ENCODE measurements around the gene NELL2. TPM values are rescaled to one million over a fixed set of nuclear protein-coding genes. Genes with fewer than 3 reads are reported as not detected.
"Not testable (repeated sequence)": the region's sequence is repeated elsewhere in the genome, so short reads cannot be mapped to it uniquely, and the experiment has no call there.

NELL2 gene
- total RNA-seq, 1 donor from 2014 or later, result 0.55 TPM

- Histone ChIP-seq H3K27ac (replicated peaks) (no peak overlapping the region), H3K4me1 (no peaks in the 10 kb centered on the region), H3K9me3 (replicated peaks) (no peaks in the 10 kb centered on the region), H3K27me3 (ENCODE audit: low read depth) (peaks cover 4% of the 10 kb centered on the region), H3K4me3 (no peak overlapping the region), H3K36me3 (no peaks in the 10 kb centered on the region)
- TF ChIP-seq CTCF (IDR thresholded peaks at IDR 0.05; ENCODE audit: borderline replicate concordance), result no peak
- intact Hi-C loops (cut with micrococcal nuclease), result no loop called here
- DNase-seq, result no peak
Observed at GRCh38 chr12:44827832-44828438, 48.2 kb downstream of the NELL2 start.

- intact Hi-C loops (cut with micrococcal nuclease); H3K4me1 ChIP-seq; H3K4me3 ChIP-seq; H3K36me3 ChIP-seq; DNase-seq; H3K9me3 ChIP-seq (replicated peaks); H3K27me3 ChIP-seq (ENCODE audit: low read depth); H3K27ac ChIP-seq (replicated peaks): not testable (repeated sequence)
Observed at GRCh38 chr12:44821702-44822101, 54.4 kb downstream of the NELL2 start.

- H3K4me3 ChIP-seq, result no peak overlapping the region
- intact Hi-C loops (cut with micrococcal nuclease), result no loop called here
- H3K27me3 ChIP-seq (ENCODE audit: low read depth), result no peaks in the 10 kb centered on the region
- DNase-seq, result no peak
- no peaks in the 10 kb centered on the region for H3K9me3 ChIP-seq (replicated peaks)
- H3K27ac ChIP-seq (replicated peaks), result no peak overlapping the region
- no peak for TF ChIP-seq CTCF (IDR thresholded peaks at IDR 0.05; ENCODE audit: borderline replicate concordance)
- H3K4me1 ChIP-seq, result no peaks in the 10 kb centered on the region
- no peaks in the 10 kb centered on the region for H3K36me3 ChIP-seq
Observed at GRCh38 chr12:44819884-44820283, 56.2 kb downstream of the NELL2 start.

- Histone ChIP-seq H3K27ac (replicated peaks) (no peak overlapping the region), H3K36me3 (no peaks in the 10 kb centered on the region), H3K27me3 (ENCODE audit: low read depth) (no peaks in the 10 kb centered on the region), H3K4me1 (no peaks in the 10 kb centered on the region), H3K4me3 (no peak overlapping the region), H3K9me3 (replicated peaks) (no peaks in the 10 kb centered on the region)
- intact Hi-C loops (cut with micrococcal nuclease), result no loop called here
- no peak for DNase-seq
- no peak for TF ChIP-seq CTCF (IDR thresholded peaks at IDR 0.05; ENCODE audit: borderline replicate concordance)
Observed at GRCh38 chr12:44817687-44818086, 58.4 kb downstream of the NELL2 start.

- DNase-seq, result no peak
- no peak for TF ChIP-seq CTCF (IDR thresholded peaks at IDR 0.05; ENCODE audit: borderline replicate concordance)
- intact Hi-C loops (cut with micrococcal nuclease), result no loop called here
- no peaks in the 10 kb centered on the region for H3K27me3 ChIP-seq (ENCODE audit: low read depth)
- no peak overlapping the region for H3K4me3 ChIP-seq
- no peaks in the 10 kb centered on the region for H3K36me3 ChIP-seq
- H3K9me3 ChIP-seq (replicated peaks), result no peaks in the 10 kb centered on the region
- H3K27ac ChIP-seq (replicated peaks), result no peak overlapping the region
- no peaks in the 10 kb centered on the region for H3K4me1 ChIP-seq
Observed at GRCh38 chr12:44816446-44817017, 59.6 kb downstream of the NELL2 start.

- Histone ChIP-seq H3K4me1 (no peaks in the 10 kb centered on the region), H3K36me3 (no peaks in the 10 kb centered on the region), H3K27ac (replicated peaks) (no peak overlapping the region), H3K9me3 (replicated peaks) (no peaks in the 10 kb centered on the region), H3K27me3 (ENCODE audit: low read depth) (no peaks in the 10 kb centered on the region), H3K4me3 (no peak overlapping the region)
- no peak for TF ChIP-seq CTCF (IDR thresholded peaks at IDR 0.05; ENCODE audit: borderline replicate concordance)
- DNase-seq, result no peak
- intact Hi-C loops (cut with micrococcal nuclease), result no loop called here
Observed at GRCh38 chr12:44812062-44812461, 64.1 kb downstream of the NELL2 start.

Data from left ventricle myocardium inferior (tissue), 1 donor.